GM08714 (cell line): ENCODE data around the gene DIP2C.

Experiments used
- H3K4me3 ChIP-seq: fragments of 200-500 bp; sonication (Bioruptor generic); 2 replicates; pipeline ENCODE4 v1.5.1; 2014; ENCODE audit warnings: mild to moderate bottlenecking, low read length, inconsistent platforms
- ZNF274 ChIP-seq: IDR thresholded peaks from 2 replicates; pipeline ENCODE4 v1.6.1; 2012; ENCODE audit warnings: mild to moderate bottlenecking, low read depth, low read length

The DIP2C gene

DNA sequence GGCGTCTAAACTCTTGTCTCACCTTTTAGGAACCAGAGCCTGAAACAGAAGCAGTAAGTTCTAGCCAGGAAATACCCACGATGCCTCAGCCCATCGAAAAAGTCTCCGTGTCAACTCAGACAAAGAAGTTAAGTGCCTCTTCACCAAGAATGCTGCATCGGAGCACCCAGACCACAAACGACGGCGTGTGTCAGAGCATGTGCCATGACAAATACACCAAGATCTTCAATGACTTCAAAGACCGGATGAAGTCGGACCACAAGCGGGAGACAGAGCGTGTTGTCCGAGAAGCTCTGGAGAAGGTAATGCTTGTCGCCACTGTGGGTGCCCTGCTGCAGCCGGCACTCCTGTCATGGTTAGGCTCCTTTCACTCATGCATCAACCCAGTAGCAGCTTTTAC lies 441.2 kb downstream of the DIP2C start:
- no peak overlapping the region for H3K4me3 ChIP-seq
- TF ChIP-seq ZNF274 = no peak

DNA sequence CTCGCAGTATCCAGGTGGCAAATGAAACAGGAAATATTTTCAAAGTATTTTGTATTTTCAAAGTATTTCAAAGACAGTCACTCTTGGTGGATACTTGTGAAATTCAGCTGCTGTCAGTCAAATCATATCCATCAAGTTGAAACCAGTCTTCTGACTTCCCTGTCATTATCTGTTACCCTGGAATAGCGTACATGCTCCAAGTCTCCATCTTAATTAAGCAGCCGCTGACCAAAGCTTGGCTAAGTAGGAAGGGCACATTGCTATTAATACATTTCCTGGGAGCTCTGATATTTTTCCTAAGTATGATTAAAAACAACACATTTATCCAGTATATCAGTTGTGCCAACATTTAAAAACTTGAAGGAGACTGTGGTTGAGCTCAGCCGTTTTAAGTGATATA lies 442.0 kb downstream of the DIP2C start:
- no peak for TF ChIP-seq ZNF274
- no peak overlapping the region for H3K4me3 ChIP-seq

DNA sequence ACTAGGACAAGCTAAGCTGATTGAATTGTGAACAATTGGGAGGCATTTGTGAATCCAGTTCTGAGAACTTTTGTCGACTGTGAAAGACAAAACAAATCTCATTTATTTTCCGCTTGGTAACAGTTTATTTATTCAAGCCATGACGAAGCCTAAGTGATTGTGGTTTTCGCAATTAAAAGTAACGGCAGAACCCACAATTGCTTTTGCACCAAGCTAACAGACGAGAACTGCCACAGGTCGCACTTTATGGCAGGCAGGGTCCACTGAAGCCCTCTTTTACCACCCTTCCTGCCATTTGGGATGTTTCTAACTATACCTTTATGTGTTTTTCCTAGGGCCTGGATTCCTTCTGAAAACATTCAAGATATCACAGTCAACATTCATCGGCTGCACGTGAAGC lies 443.0 kb downstream of the DIP2C start:
- no peak overlapping the region for H3K4me3 ChIP-seq
- TF ChIP-seq ZNF274 = no peak

DNA sequence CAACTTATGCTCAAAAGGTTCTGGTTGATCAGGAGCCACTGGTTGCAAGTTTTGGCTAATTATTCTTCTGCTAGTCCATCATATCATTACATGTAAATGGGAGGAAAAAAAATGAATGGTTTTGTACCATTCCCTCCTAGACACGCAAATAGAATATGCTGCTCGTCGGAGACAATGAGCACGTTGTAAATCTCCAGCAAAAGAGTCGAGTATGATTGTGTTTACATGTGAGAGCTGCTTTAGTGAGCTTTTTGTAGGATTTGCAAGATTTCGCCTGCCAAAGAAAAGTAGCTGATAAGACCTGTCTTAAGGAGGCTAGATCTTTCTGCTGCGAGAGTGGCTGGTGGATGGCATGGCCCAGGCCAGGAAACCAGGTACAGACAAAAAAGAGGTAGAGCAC lies 445.2 kb downstream of the DIP2C start:
- H3K4me3 ChIP-seq = no peak overlapping the region
- TF ChIP-seq ZNF274 = no peak

DNA sequence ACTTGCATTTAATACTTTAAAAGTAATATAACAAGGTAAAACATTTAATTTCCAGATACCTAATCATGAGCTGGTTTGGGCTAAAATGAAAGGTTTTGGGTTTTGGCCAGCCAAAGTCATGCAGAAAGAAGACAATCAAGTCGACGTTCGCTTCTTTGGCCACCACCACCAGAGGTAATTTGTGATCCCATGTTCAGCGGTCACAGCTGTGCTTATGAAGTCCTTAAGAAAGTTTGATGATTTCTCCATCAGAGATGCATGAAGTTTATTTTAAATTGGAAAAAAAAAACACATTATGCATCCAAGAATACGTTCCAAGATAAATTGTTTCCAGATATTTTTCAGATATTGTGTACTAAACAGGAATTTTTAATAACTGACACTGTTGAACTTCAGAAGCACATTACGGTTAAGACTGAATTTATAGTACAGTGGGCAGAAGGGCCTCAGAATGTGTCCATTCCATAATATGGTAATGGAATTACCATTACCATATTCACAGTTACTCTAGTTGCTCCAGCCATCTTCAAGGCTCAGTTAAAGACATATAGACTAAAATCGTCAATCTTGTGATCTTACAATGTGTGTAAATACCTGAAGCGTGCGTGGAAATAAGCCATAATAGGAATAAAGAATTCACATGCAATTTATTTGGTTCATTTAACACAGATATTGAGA lies 447.4 kb downstream of the DIP2C start:
- no peak for TF ChIP-seq ZNF274
- no peak overlapping the region for H3K4me3 ChIP-seq

DNA sequence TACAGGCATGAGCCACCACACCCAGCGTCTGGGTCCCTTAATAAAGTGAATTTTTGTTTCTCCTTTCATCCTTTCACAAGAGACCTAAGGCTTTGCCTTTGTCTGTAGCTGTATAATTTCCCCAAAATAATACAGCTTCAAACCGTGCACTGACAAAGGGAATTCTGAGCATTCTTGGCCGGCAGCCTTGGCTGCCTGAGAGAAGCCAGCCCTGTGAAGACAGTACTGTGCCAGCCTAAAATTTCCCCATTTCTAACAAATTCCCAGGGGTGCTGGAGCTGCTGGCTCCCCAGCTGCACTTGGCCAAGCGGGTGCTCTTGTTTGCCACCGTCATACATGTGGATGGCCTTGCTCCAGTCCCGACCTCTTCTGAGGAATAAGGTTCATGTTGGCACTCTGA lies 448.0 kb downstream of the DIP2C start:
- no peak overlapping the region for H3K4me3 ChIP-seq
- no peak for TF ChIP-seq ZNF274

DNA sequence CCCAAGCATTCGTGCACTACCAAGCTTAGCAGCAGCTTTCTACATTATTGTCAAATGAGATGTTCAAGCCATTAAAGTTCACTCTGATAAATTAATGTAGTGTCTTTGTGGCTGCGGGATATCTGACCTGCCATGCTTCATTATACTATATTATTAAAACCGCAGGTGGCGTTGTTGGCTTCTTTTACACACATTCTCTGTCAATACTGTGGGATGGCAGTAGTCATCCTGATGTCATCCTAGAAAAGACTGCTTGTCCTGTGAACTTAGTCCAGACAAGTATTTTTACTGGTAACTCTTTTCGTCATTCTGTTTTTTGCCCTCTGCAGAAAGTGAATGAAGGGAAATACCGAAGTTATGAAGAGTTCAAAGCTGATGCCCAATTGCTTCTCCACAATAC lies 450.4 kb downstream of the DIP2C start:
- no peak overlapping the region for H3K4me3 ChIP-seq
- TF ChIP-seq ZNF274 = no peak

DNA sequence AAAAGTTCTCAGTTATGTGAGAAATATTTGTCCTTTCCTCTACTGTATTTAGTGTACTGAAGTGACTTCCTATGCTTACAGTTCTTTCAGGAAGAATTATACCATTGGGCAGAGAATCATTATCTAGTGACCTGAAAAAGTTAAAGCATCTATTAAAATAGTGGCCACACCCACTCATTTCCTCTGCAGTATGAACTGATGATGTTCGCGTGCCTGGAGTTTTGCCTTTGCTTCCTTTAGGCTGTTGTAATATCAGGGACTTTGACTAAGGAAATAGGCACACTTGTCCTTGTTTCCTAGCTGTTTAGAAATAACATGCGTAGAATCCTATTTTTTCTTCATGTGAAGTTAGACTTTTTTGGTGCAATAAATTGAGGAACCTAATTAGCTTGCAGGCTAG lies 453.6 kb downstream of the DIP2C start:
- no peak for TF ChIP-seq ZNF274
- no peak overlapping the region for H3K4me3 ChIP-seq

DNA sequence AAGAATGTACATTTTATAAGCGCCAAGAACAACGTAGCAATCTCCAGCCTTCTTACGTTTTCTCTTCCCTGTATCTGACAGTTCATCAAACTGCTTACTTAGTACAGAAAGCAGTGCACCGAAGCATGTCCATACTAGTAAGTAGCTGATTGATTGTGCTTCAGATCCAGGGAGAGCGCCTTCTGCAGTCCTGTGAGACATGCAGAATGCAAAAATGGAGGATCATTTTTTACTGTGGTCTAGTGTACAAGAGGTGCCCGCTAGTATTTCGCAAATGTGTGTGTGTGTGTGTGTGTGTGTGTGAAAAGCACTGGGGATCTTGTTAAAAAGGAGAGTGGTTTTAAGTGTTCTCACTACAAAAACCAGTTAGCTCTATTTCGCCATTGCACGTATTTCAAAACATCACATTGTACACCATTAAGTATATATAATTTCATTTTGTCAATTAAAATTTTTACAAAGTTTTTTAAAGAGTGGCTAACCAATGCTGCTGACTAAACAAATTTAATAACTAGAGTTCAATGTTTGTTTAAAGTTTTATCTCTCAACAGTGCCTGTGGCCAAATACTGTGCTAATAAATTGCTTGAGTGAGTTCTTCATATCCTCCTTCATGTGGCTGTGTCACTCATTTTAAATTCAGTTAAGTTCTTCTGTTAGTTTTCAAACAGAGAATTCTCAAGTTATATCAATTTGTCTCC lies 454.6 kb downstream of the DIP2C start:
- TF ChIP-seq ZNF274 = no peak

DNA sequence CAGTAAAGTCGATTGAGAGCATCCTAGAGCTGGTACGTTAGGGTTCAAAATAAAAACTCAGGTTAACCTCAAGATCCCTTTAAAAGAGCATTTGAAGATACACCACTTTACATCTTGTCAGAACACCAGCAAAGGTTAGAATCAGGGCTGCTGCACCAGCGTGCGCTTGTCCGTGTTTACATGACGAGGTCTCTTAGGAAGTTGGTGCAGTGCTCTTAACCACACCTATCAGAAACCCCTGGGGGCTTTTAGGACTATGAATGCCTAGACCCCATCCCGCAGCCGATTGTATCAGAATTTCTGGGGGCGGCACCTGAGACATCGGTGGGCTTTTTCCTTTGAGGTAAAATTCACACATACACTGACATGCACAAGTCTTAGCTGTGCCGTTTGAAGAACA lies 456.6 kb downstream of the DIP2C start:
- no peak overlapping the region for H3K4me3 ChIP-seq
- no peak for TF ChIP-seq ZNF274

More for the DNA sequence above, 454.6 kb downstream of the DIP2C start:
- H3K4me3 ChIP-seq = no peak overlapping the region

DNA sequence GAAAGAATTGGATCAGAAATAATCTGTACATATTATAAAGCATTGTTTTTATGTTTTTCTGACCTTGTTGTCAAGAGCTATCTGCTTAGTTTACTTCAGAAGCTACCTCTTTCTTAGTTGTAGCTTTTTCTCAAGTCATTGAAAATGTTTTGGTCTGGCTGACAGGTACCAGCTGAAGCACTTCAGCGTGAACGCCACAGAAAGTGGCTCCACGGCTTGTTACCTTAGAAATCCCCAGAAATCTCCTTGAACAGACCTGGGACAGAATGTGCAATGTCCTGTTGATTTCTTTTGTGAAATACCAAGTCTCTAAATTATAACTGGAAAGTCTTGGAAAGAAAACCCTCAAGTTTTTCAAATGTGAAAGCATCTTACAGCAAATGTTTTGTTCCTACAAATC lies 457.4 kb downstream of the DIP2C start:
- no peak overlapping the region for H3K4me3 ChIP-seq
- TF ChIP-seq ZNF274 = no peak

DNA sequence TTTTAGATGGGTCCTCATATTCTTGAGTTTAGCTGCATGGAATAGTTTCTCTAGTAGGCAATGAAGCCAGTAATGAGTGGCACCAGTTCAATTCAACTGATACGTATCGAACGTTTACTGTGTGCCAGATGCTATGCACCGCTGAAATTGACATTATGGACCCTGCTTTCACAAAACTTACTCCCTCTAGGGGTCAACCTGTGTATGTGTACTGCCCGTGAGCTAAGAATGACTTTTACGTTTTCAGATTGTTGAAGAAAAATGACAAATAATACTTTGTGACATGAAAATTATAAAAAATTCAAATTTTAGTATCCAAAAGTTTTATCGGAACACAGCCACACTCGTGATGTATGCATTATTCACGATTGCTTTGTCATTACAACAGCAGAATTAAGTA lies 458.7 kb downstream of the DIP2C start:
- no peak overlapping the region for H3K4me3 ChIP-seq
- TF ChIP-seq ZNF274 = no peak

DNA sequence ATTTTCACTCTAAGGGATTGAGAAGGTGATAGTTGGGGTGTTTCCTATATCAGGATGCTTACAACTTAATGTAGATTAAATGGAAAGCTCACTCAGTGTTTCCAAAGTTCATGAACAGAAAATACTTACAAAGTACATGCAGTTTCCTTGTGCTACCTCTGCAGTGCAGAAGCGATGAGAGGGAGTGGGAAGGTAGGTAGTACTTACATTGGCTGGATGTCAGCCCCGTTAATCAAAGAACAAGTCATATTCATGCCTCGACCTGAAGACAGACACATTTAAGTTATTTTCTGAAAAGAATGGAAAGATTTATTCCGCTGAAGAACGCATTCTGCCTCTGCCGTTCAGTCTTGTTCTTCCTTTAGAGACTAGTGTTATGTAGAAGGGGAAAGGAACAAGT lies 461.1 kb downstream of the DIP2C start:
- H3K4me3 ChIP-seq = no peak overlapping the region
- no peak for TF ChIP-seq ZNF274

DNA sequence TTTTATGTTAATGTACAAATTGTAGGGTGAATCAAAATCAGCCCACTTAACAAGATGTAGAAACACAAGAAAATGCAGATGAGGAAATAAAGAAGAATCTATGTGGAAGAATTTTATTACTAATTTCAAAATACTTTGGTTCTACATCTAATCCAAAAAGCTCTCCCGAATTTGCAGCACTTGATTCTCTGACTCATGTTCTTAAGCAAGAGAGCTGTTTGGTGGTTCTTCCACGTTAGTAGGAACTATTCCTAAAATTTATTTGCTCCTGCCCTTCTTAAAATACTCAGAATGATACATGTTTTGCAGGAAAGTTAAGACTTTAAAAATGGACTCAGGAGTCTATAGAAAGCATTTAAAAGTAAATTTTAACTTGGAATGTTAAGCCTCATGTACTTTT lies 462.5 kb downstream of the DIP2C start:
- no peak overlapping the region for H3K4me3 ChIP-seq
- TF ChIP-seq ZNF274 = no peak

DNA sequence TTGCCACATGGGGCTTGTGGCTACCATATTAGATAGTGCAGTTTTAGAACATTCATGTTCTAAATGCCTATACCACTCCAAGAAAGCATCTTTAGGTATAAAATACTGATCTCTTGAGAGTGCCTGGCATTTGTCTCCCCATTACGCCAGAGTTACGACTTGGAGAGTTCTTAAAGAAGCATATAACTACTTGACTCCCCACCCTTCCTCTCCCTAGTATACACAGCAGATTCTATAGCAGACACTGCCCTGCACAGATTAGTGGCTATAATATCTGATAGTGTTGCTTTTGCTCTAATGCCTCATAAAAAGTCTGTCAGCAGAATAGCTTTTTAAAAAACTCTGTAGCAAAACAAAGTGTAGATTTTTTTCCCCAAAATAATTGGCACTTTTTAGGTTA lies 463.4 kb downstream of the DIP2C start:
- TF ChIP-seq ZNF274 = no peak
- H3K4me3 ChIP-seq = no peak overlapping the region

DNA sequence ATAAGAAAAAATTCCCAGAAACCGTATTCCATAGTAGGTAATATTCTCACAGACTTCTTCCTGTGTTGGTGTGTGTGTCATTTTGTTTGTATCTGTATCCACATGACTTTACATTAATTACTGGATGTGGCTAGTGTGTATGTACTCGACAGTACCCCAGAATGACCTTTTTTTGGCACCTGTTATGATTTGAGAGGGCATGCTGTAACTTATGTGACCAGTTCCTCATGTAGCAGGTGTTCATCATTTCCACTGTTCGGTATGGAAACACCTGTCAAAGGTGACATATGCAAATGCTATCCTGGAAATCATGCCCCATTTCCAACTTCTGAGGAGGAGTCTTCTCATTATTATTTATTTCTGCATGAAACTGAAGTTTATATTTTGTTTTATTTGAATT lies 464.9 kb downstream of the DIP2C start:
- no peak for TF ChIP-seq ZNF274
- H3K4me3 ChIP-seq = no peak overlapping the region
